H1 (cell line): ENCODE measurements around the gene NKD2. TPM values are rescaled to one million over a fixed set of nuclear protein-coding genes. Genes with fewer than 3 reads are reported as not detected.

Experiments
- CTCF ChIA-PET: fragments of 300-600 bp; sonication (Branson Sonifier 250); formaldehyde crosslinking; loops from one replicate; lab custom pipeline; 2021; ENCODE audit not compliant: partially characterized antibody; lab: Charles Lee
- POLR2A ChIA-PET: fragments of 300-600 bp; sonication (Branson Sonifier 250); formaldehyde crosslinking; loops from one replicate; lab custom pipeline; 2021; ENCODE audit warnings: inconsistent platforms; ENCODE audit not compliant: partially characterized antibody; lab: Charles Lee
- DNase-seq, 2 experiments: peaks; one replicate each; pipeline versions ENCODE4 v3.0.0 to v3.0.0-alpha.2; 2010 to 2022; ENCODE audit warnings: low spot score in 2 of 2, low read depth in 1 of 2, mixed read lengths in 1 of 2
- FAIRE-seq: peaks from 2 replicates; lab custom pipeline; 2011; peaks lifted over from hg19 to GRCh38; lab: Jason Lieb, UNC
- H2AFZ ChIP-seq: 2 replicates; pipeline ENCODE4 v1.8.1; 2012; ENCODE audit warnings: low read length, inconsistent platforms
- H2AK5ac ChIP-seq: 2 replicates; pipeline ENCODE4 v1.6.1; 2013; ENCODE audit warnings: low read depth, low read length
- H2BK120ac ChIP-seq: replicated peaks from 2 replicates; pipeline ENCODE3; 2013; ENCODE audit warnings: low read depth, low read length, inconsistent platforms
- H2BK12ac ChIP-seq: 2 replicates; pipeline ENCODE4 v1.6.1; 2013; ENCODE audit warnings: low read depth, low read length
- H2BK15ac ChIP-seq: 2 replicates; pipeline ENCODE4 v1.6.1; 2013; ENCODE audit warnings: low read length
- H2BK20ac ChIP-seq: 2 replicates; pipeline ENCODE4 v1.6.1; 2013; ENCODE audit warnings: low read length
- H2BK5ac ChIP-seq: 2 replicates; pipeline ENCODE4 v1.6.1; 2013; ENCODE audit warnings: low read depth, low read length
- H3K14ac ChIP-seq: 2 replicates; pipeline ENCODE4 v1.6.1; 2013; ENCODE audit warnings: inconsistent platforms; ENCODE audit not compliant: insufficient read length
- H3K18ac ChIP-seq: 2 replicates; pipeline ENCODE4 v1.6.1; 2013; ENCODE audit warnings: low read length; ENCODE audit errors: extremely low read depth
- H3K23ac ChIP-seq: 2 replicates; pipeline ENCODE4 v1.6.1; 2013; ENCODE audit warnings: inconsistent platforms; ENCODE audit not compliant: insufficient read length
- H3K23me2 ChIP-seq: 2 replicates; pipeline ENCODE4 v1.6.1; 2013; ENCODE audit warnings: low read depth, low read length
- H3K27ac ChIP-seq: 2 replicates; pipeline ENCODE4 v1.6.1; 2011; ENCODE audit warnings: low read depth, low read length, inconsistent platforms
- H3K27me3 ChIP-seq, 4 experiments: replicated peaks in 1 of 4; 1 replicate in 1 of 4; 2 replicates in 3 of 4; pipeline versions ENCODE4 v1.6.1 to v1.8.1; 2011 to 2013; ENCODE audit warnings: low read length in 3 of 4, mild to moderate bottlenecking in 3 of 4, inconsistent platforms in 2 of 4, mixed read lengths in 2 of 4, moderate library complexity in 1 of 4; ENCODE audit not compliant: control insufficient read depth in 3 of 4, insufficient read depth in 3 of 4; ENCODE audit errors: extremely low read depth in 1 of 4
- H3K36me3 ChIP-seq, 4 experiments: 2 replicates each; pipeline versions ENCODE4 v1.6.1 to v1.8.1; 2011 to 2013; ENCODE audit warnings: mild to moderate bottlenecking in 4 of 4, low read length in 3 of 4, moderate library complexity in 2 of 4, control low read depth in 1 of 4, inconsistent platforms in 1 of 4; ENCODE audit not compliant: insufficient read depth in 4 of 4, control insufficient read depth in 2 of 4
- H3K4ac ChIP-seq: replicated peaks from 2 replicates; pipeline ENCODE3; 2013; ENCODE audit warnings: low read length, low read depth, mixed read lengths, inconsistent platforms; ENCODE audit not compliant: insufficient read length
- H3K4me1 ChIP-seq, 4 experiments: replicated peaks in 1 of 4; 1 replicate in 1 of 4; 2 replicates in 3 of 4; pipeline versions ENCODE4 v1.6.1 to v1.8.1; 2011 to 2013; ENCODE audit warnings: low read length in 3 of 4, inconsistent platforms in 2 of 4, mixed read lengths in 1 of 4; ENCODE audit not compliant: insufficient read depth in 4 of 4, control insufficient read depth in 3 of 4
- H3K4me2 ChIP-seq, 2 experiments: 2 replicates each; pipeline versions ENCODE4 v1.6.1 to v1.8.1; 2011 to 2013; ENCODE audit warnings: low read depth in 2 of 2, low read length in 2 of 2, control low read depth in 1 of 2, inconsistent platforms in 1 of 2, mild to moderate bottlenecking in 1 of 2; ENCODE audit not compliant: insufficient read depth in 1 of 2
- H3K4me3 ChIP-seq, 4 experiments: fragments of 200-600, 300-600 bp in 1 of 4; sonication (generic), shearing (Covaris generic), sonication (Bioruptor Twin) in 1 of 4; 2 replicates each; pipeline versions ENCODE4 v1.5.1 to v1.8.1; 2011 to 2016; ENCODE audit warnings: low read length in 4 of 4, low read depth in 3 of 4, control low read depth in 2 of 4, inconsistent platforms in 2 of 4, mild to moderate bottlenecking in 2 of 4, mixed read lengths in 1 of 4, moderate library complexity in 1 of 4; ENCODE audit not compliant: insufficient read depth in 2 of 4; ENCODE audit errors: extremely low read depth in 1 of 4
- H3K56ac ChIP-seq: replicated peaks from 2 replicates; pipeline ENCODE3; 2013; ENCODE audit warnings: low read depth, mild to moderate bottlenecking, mixed read lengths, low read length, inconsistent platforms; ENCODE audit not compliant: insufficient read length
- H3K79me1 ChIP-seq: 2 replicates; pipeline ENCODE4 v1.6.1; 2013; ENCODE audit warnings: low read depth, low read length, control low read depth
- H3K79me2 ChIP-seq, 2 experiments: 2 replicates each; pipeline versions ENCODE4 v1.6.1 to v1.8.1; 2012 to 2013; ENCODE audit warnings: low read length in 2 of 2, mild to moderate bottlenecking in 2 of 2, inconsistent platforms in 1 of 2; ENCODE audit not compliant: insufficient read depth in 2 of 2, control insufficient read depth in 1 of 2
- H3K9ac ChIP-seq, 4 experiments: replicated peaks in 1 of 4; 1 replicate in 1 of 4; 2 replicates in 3 of 4; pipeline versions ENCODE4 v1.6.1 to v1.8.1; 2011 to 2013; ENCODE audit warnings: low read depth in 3 of 4, low read length in 3 of 4, control low read depth in 2 of 4, mild to moderate bottlenecking in 2 of 4, moderate library complexity in 2 of 4, inconsistent platforms in 1 of 4; ENCODE audit errors: extremely low read depth in 1 of 4
- H3K9me3 ChIP-seq, 2 experiments: 2 replicates each; pipeline versions ENCODE4 v1.6.1 to v1.8.1; 2012 to 2013; ENCODE audit warnings: mild to moderate bottlenecking in 2 of 2, moderate library complexity in 2 of 2, control low read depth in 1 of 2, inconsistent platforms in 1 of 2, low read depth in 1 of 2, low read length in 1 of 2, mixed read lengths in 1 of 2; ENCODE audit not compliant: insufficient read depth in 2 of 2
- H4K20me1 ChIP-seq, 2 experiments: replicated peaks in 1 of 2; 2 replicates each; pipeline versions ENCODE3 to v1.8.1; 2011 to 2013; ENCODE audit warnings: inconsistent platforms in 2 of 2, low read length in 2 of 2, mild to moderate bottlenecking in 1 of 2; ENCODE audit not compliant: insufficient read depth in 2 of 2, control insufficient read depth in 1 of 2
- H4K5ac ChIP-seq: 2 replicates; pipeline ENCODE4 v1.6.1; 2013; ENCODE audit warnings: low read length, low read depth, mixed read lengths, inconsistent platforms; ENCODE audit not compliant: insufficient read length
- H4K8ac ChIP-seq: 2 replicates; pipeline ENCODE4 v1.8.0; 2013; ENCODE audit warnings: mild to moderate bottlenecking, moderate library complexity, low read length, inconsistent platforms; ENCODE audit not compliant: insufficient read depth; ENCODE audit errors: extremely low read depth
- H4K91ac ChIP-seq: replicated peaks from 2 replicates; pipeline ENCODE3; 2013; ENCODE audit warnings: low read length, mixed read lengths, inconsistent platforms; ENCODE audit not compliant: insufficient read length
- RAD21 ChIP-seq, 2 experiments: IDR thresholded peaks in 1 of 2; conservative IDR thresholded peaks in 1 of 2; 2 replicates each; pipeline ENCODE4 v1.6.1; 2011; ENCODE audit warnings: low read depth in 2 of 2, low read length in 2 of 2, improper control_type of control experiment in 1 of 2, inconsistent platforms in 1 of 2, mild to moderate bottlenecking in 1 of 2, moderate library complexity in 1 of 2
- SAP30 ChIP-seq: fragments of 300-600 bp; sonication (generic); IDR thresholded peaks from 2 replicates; pipeline ENCODE4 v1.7.1; 2012; ENCODE audit warnings: low read length, moderate library complexity, mild to moderate bottlenecking, inconsistent platforms; ENCODE audit not compliant: insufficient read depth, insufficient replicate concordance
- TEAD4 ChIP-seq: IDR thresholded peaks from 2 replicates; pipeline ENCODE4 v1.6.1; 2012; ENCODE audit warnings: low read depth, low read length, inconsistent platforms, mixed read lengths
- YY1 ChIP-seq: IDR thresholded peaks from 2 replicates; pipeline ENCODE4 v1.6.1; 2011; ENCODE audit warnings: low read depth, mild to moderate bottlenecking, low read length
- WGBS, 2 experiments: shearing (Covaris generic) in 1 of 2; methylation state at CpG; one replicate each; pipeline versions ENCODE4 v1.1.6 to v1.1.7; 2013 to 2015; ENCODE audit warnings: low lambda C conversion rate in 2 of 2, mixed read lengths in 2 of 2, inconsistent platforms in 1 of 2, low coverage in 1 of 2, missing lambda C conversion rate in 1 of 2; ENCODE audit not compliant: insufficient replicate concordance in 2 of 2, insufficient coverage in 1 of 2, insufficient read length in 1 of 2; ENCODE audit errors: extremely low coverage in 1 of 2, missing lambda C conversion rate in 1 of 2; 5-methylcytosine and 5-hydroxymethylcytosine counted together
- polyA plus RNA-seq, 7 experiments: library from polyadenylated mRNA; depleted of rRNA in 3 of 7; stranded (reverse) in 5 of 7; unstranded in 2 of 7; fragments of >200 nt in 5 of 7; fragments of 200-250 nt in 2 of 7; gene quantifications; 1 replicate in 5 of 7; 2 replicates in 1 of 7; 4 replicates in 1 of 7; pipeline versions ENCODE4 v1.2.1 to v1.2.3, GENCODE V29; 2011 to 2013; ENCODE audit warnings: missing spikeins in 2 of 7, mixed read lengths in 2 of 7
- total RNA-seq: library from RNA; stranded (reverse); fragmentation: NEBNext Ultra II Directional; extraction: Animal tissue kit (Norgen Biotek cat#: 25700); gene quantifications from 2 replicates; pipeline ENCODE4 v1.2.1, GENCODE V29; 2021

The NKD2 gene
- total and polyA plus RNA-seq, 2 of the 8 experiments (the other 6 are each of a cell fraction or from before 2014, with no cell fraction given): 5.5 to 7.9 TPM

- Histone ChIP-seq H3K36me3 (no peaks in the 10 kb centered on the region), H4K5ac (no peak overlapping the region), H3K9ac (no peak overlapping the region), H2BK15ac (no peak overlapping the region), H2BK5ac (no peak overlapping the region), H2AFZ (no peak overlapping the region), H3K23me2 (peaks cover 71% of the 10 kb centered on the region; the same call in 1 of the 2 replicates), H3K27ac (no peak overlapping the region)
- ChIA-PET POLR2A (no interaction called here), CTCF (no interaction called here)
- no peak for FAIRE-seq
- 83 to 100% methylated on average over 7 of the region's 7 CpGs for WGBS, 2 experiments
- TF ChIP-seq YY1 (no peak), SAP30 (no peak), TEAD4 (no peak), RAD21 (IDR thresholded peaks at IDR 0.05 in 1 of 2, conservative IDR thresholded peaks at IDR 0.05 in 1 of 2; ENCODE audit: low read depth in 2 of 2, low read length in 2 of 2) (no peak)
- TF ChIP-seq, all 59 proteins: peak for 0
- Histone ChIP-seq H3K79me1 (no peaks in the 10 kb centered on the region), H3K79me2 (no peaks in the 10 kb centered on the region), H3K4me3 (no peak overlapping the region), H2AK5ac (no peak overlapping the region), H4K91ac (no peak overlapping the region), H2BK20ac (no peak overlapping the region), H3K14ac (no peak overlapping the region), H3K4ac (no peak overlapping the region), H2BK120ac (no peak overlapping the region), H3K27me3 (no peaks in the 10 kb centered on the region), H2BK12ac (no peak overlapping the region), H3K4me1 (no peaks in the 10 kb centered on the region; a peak in 1 of 7 replicates), H3K18ac (no peak overlapping the region), H3K4me2 (no peak overlapping the region), H3K23ac (no peak overlapping the region), H4K20me1 (peaks cover 0 to 15% of the 10 kb centered on the region in 2 experiments), H4K8ac (no peak overlapping the region), H3K56ac (no peak overlapping the region), H3K9me3 (peaks cover 10 to 50% of the 10 kb centered on the region in 2 experiments)
- no peak for DNase-seq
Measured at GRCh38 chr5:1043327-1043726, 34.7 kb downstream of the NKD2 start.
